Mesenchymal stem cell (in vitro differentiated cells and primary cell): ENCODE results near the gene IP6K3. TPM values are rescaled to one million over a fixed set of nuclear protein-coding genes. Genes with fewer than 3 reads are reported as not detected.
A peak's percentile ranks its signal among the peaks of the same experiment; 100 is the strongest.

Source experiments
- DNase-seq: peaks from one replicate; pipeline ENCODE4 v3.0.0-alpha.2; 2013
- H2AFZ ChIP-seq: one replicate; pipeline ENCODE4 v1.6.1; 2013; ENCODE audit warnings: low read depth, mild to moderate bottlenecking, control low read depth, inconsistent platforms, low read length, moderate library complexity
- H2AK5ac ChIP-seq: 2 replicates; pipeline ENCODE4 v1.6.1; 2013; ENCODE audit warnings: low read length, moderate library complexity, mild to moderate bottlenecking, inconsistent platforms; ENCODE audit not compliant: severe bottlenecking
- H2BK120ac ChIP-seq: one replicate; pipeline ENCODE4 v1.6.1; 2013; ENCODE audit warnings: low read depth, mild to moderate bottlenecking, inconsistent platforms, low read length, moderate library complexity
- H2BK12ac ChIP-seq, 2 experiments: one replicate each; pipeline ENCODE4 v1.6.1; 2013; ENCODE audit warnings: inconsistent platforms in 2 of 2, low read length in 2 of 2, mild to moderate bottlenecking in 2 of 2, moderate library complexity in 2 of 2, control low read depth in 1 of 2
- H2BK15ac ChIP-seq: one replicate; pipeline ENCODE4 v1.6.1; 2013; ENCODE audit warnings: mild to moderate bottlenecking, low read depth, inconsistent platforms; ENCODE audit not compliant: poor library complexity, severe bottlenecking
- H2BK5ac ChIP-seq: 2 replicates; pipeline ENCODE4 v1.6.1; 2013; ENCODE audit warnings: low read depth, mild to moderate bottlenecking, low read length, control low read depth, inconsistent platforms; ENCODE audit not compliant: poor library complexity, severe bottlenecking
- H3K14ac ChIP-seq, 2 experiments: one replicate each; pipeline ENCODE4 v1.6.1; 2013; ENCODE audit warnings: inconsistent platforms in 2 of 2, low read length in 2 of 2, control low read depth in 1 of 2, mild to moderate bottlenecking in 1 of 2, moderate library complexity in 1 of 2
- H3K18ac ChIP-seq, 2 experiments: one replicate each; pipeline ENCODE4 v1.6.1; 2013; ENCODE audit warnings: inconsistent platforms in 2 of 2, low read length in 2 of 2, control low read depth in 1 of 2, low read depth in 1 of 2, mild to moderate bottlenecking in 1 of 2
- H3K23ac ChIP-seq, 2 experiments: one replicate each; pipeline ENCODE4 v1.6.1; 2013; ENCODE audit warnings: inconsistent platforms in 2 of 2, low read length in 2 of 2, mild to moderate bottlenecking in 2 of 2, moderate library complexity in 2 of 2, control low read depth in 1 of 2
- H3K27ac ChIP-seq: 2 replicates; pipeline ENCODE4 v1.5.1; 2013; ENCODE audit warnings: mild to moderate bottlenecking, moderate library complexity, low read length, control low read depth, inconsistent platforms; ENCODE audit not compliant: poor library complexity, severe bottlenecking
- H3K27me3 ChIP-seq, 2 experiments: 2 replicates each; pipeline versions ENCODE4 v1.6.1 to v1.7.0; 2013; ENCODE audit warnings: low read length in 2 of 2, mild to moderate bottlenecking in 2 of 2, moderate library complexity in 2 of 2, control low read depth in 1 of 2, inconsistent platforms in 1 of 2; ENCODE audit not compliant: control insufficient read depth in 1 of 2, insufficient read depth in 1 of 2
- H3K36me3 ChIP-seq, 2 experiments: 2 replicates each; pipeline versions ENCODE4 v1.6.1 to v1.7.0; 2013; ENCODE audit warnings: low read length in 2 of 2, control low read depth in 1 of 2, inconsistent platforms in 1 of 2, low read depth in 1 of 2, mild to moderate bottlenecking in 1 of 2; ENCODE audit not compliant: insufficient read depth in 2 of 2, control insufficient read depth in 1 of 2
- H3K4ac ChIP-seq, 2 experiments: one replicate each; pipeline ENCODE4 v1.6.1; 2013; ENCODE audit warnings: inconsistent platforms in 2 of 2, low read length in 2 of 2, mild to moderate bottlenecking in 2 of 2, moderate library complexity in 2 of 2, control low read depth in 1 of 2, low read depth in 1 of 2
- H3K4me1 ChIP-seq: 2 replicates; pipeline ENCODE4 v1.6.1; 2013; ENCODE audit warnings: low read depth, low read length, control low read depth; ENCODE audit not compliant: control insufficient read depth, insufficient read depth
- H3K4me2 ChIP-seq: 2 replicates; pipeline ENCODE4 v1.6.1; 2013; ENCODE audit warnings: low read length, mild to moderate bottlenecking, inconsistent platforms; ENCODE audit not compliant: poor library complexity, severe bottlenecking
- H3K4me3 ChIP-seq, 2 experiments: 2 replicates each; pipeline versions ENCODE4 v1.5.1 to v1.7.0; 2013; ENCODE audit warnings: low read length in 2 of 2, mild to moderate bottlenecking in 2 of 2, control low read depth in 1 of 2, low read depth in 1 of 2; ENCODE audit not compliant: insufficient read depth in 1 of 2
- H3K79me1 ChIP-seq: replicated peaks from 2 replicates; pipeline ENCODE4 v1.6.1; 2013; ENCODE audit warnings: mild to moderate bottlenecking, control low read depth, low read length, inconsistent platforms; ENCODE audit not compliant: poor library complexity, severe bottlenecking
- H3K9ac ChIP-seq: 2 replicates; pipeline ENCODE4 v1.7.0; 2013; ENCODE audit warnings: mild to moderate bottlenecking, low read length, moderate library complexity
- H3K9me3 ChIP-seq: 2 replicates; pipeline ENCODE4 v1.7.0; 2013; ENCODE audit warnings: mild to moderate bottlenecking, low read length; ENCODE audit not compliant: control insufficient read depth
- H4K8ac ChIP-seq: one replicate; pipeline ENCODE4 v1.6.1; 2013; ENCODE audit warnings: inconsistent platforms, mild to moderate bottlenecking, low read length, moderate library complexity
- H4K91ac ChIP-seq: one replicate; pipeline ENCODE4 v1.6.1; 2013; ENCODE audit warnings: mild to moderate bottlenecking, low read length, inconsistent platforms
- WGBS: methylation state at CpG from one replicate; pipeline ENCODE4 v1.1.7; 2013; ENCODE audit warnings: mixed read lengths; 5-methylcytosine and 5-hydroxymethylcytosine counted together
- polyA plus RNA-seq, 2 experiments: library from polyadenylated mRNA; stranded (reverse); fragments of 200-250 nt; gene quantifications; one replicate each; pipeline ENCODE4 v1.2.3, GENCODE V29; 2013

Gene IP6K3, protein sequence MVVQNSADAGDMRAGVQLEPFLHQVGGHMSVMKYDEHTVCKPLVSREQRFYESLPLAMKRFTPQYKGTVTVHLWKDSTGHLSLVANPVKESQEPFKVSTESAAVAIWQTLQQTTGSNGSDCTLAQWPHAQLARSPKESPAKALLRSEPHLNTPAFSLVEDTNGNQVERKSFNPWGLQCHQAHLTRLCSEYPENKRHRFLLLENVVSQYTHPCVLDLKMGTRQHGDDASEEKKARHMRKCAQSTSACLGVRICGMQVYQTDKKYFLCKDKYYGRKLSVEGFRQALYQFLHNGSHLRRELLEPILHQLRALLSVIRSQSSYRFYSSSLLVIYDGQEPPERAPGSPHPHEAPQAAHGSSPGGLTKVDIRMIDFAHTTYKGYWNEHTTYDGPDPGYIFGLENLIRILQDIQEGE
- 6.7 TPM for polyA plus RNA-seq (2013, experiment 1 of 2)
- polyA plus RNA-seq (2013, experiment 2 of 2) = 6.5 TPM

DNA sequence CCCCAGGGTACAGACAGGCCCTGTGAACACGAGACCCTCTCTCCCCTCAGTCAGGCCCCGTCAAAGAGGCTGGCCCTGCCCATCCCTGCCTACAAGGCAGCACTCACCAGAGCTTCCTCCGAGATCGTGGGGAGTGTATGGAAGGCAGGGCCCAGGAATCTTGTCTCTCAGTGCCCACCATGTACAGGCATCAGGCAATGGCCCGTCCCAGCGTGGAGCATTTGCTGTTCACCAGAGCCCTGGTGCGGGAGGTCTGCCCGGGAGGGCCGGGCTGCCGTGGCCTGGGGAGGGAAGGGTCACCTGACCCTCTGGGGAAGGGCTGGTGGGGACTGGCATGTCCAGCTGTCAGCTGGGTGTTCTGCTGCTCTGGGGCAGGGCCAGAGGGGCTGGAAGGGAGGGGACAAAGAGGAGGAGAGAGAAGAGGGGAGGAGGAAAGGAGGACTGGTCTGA lies at the start of gene IP6K3:
Gene IP6K3, minus strand, starts transcription at position 255 of the 450 bp plus-strand sequence. CDS start 11,429 bp downstream, outside the sequence.
- H3K4me1 ChIP-seq = peaks cover 54% of the 10 kb centered on the region
- H3K23ac ChIP-seq = no peak within 1 kb of the TSS
- peaks cover 8% of the 10 kb centered on the region for H3K79me1 ChIP-seq
- WGBS = 16% methylated on average over 9 of the region's 10 CpGs
- H2BK12ac ChIP-seq = peak within 1 kb of the TSS; percentile 91 to 95
- peaks cover 0 to 8% of the 10 kb centered on the region in 2 experiments for H3K36me3 ChIP-seq
- H2BK15ac ChIP-seq = peak within 1 kb of the TSS; percentile 96
- peak within 1 kb of the TSS; percentile 98 for H4K8ac ChIP-seq
- H3K4me2 ChIP-seq = peak within 1 kb of the TSS; percentile 59
- peak within 1 kb of the TSS; percentile 81 to 99 for H3K18ac ChIP-seq
- H4K91ac ChIP-seq = peak within 1 kb of the TSS; percentile 99
- H3K9me3 ChIP-seq = no peaks in the 10 kb centered on the region
- H3K27me3 ChIP-seq = peaks cover 0 to 81% of the 10 kb centered on the region in 2 experiments
- peak within 1 kb of the TSS; percentile 80 to 89 for H3K4ac ChIP-seq
- peak within 1 kb of the TSS; percentile 91 for H2AK5ac ChIP-seq
- peak within 1 kb of the TSS in 1 of 2 experiments; percentile 97 for H3K14ac ChIP-seq
- no peak within 1 kb of the TSS for H3K9ac ChIP-seq
- DNase-seq = peak; percentile 55
- peak within 1 kb of the TSS; percentile 89 for H2BK5ac ChIP-seq
- H3K4me3 ChIP-seq = peak within 1 kb of the TSS in 1 of 2 experiments; percentile 40
- H2BK120ac ChIP-seq = peak within 1 kb of the TSS; percentile 86
- peak within 1 kb of the TSS; percentile 97 for H3K27ac ChIP-seq
- peak within 1 kb of the TSS; percentile 72 for H2AFZ ChIP-seq

DNA sequence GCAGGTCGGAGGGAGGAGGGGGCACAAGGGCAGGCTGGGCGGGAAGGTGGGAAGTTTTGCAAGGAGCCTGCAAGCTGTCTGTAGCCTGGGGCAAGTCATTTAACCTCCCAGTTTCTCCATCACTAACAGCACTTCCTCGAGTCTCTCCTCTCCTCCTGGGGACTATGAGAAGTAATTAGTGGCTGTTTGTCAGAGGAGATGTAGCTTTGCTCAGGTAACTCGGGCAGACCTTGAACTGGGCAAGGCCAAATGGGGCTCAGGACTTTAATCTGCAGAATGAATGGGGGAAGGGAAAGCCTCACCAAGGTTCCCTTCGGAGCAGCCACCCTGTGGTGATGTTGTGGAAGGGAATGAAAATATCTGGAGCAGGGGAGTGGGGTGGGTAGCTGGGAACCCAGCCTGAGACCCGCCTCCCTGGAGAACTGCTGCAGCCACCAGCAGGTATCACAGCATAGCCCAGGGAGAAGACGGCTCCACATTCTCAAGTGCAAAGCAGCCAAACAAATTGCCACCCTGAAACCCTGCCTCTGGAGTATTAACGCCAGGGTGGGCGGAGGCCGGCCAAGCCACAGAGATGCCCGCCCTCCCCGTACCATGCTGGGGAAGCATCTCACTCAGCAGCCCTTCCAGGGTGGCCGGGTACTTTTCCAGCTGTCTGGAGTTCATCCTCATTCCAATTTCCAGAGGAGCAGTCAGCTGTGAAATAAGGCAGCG lies 48.4 kb upstream of the IP6K3 start:
- Histone ChIP-seq H4K91ac (no peak overlapping the region), H3K4me3 (no peak overlapping the region), H2BK12ac (no peak overlapping the region), H3K23ac (no peak overlapping the region), H4K8ac (no peak overlapping the region), H2BK120ac (no peak overlapping the region), H2BK15ac (no peak overlapping the region), H3K27ac (no peak overlapping the region), H3K4ac (no peak overlapping the region), H3K36me3 (no peaks in the 10 kb centered on the region), H3K9ac (no peak overlapping the region), H3K27me3 (peaks cover 0 to 58% of the 10 kb centered on the region in 2 experiments), H2AFZ (no peak overlapping the region), H3K4me1 (peaks cover 26% of the 10 kb centered on the region), H3K18ac (no peak overlapping the region), H3K79me1 (peaks cover 12% of the 10 kb centered on the region), H3K4me2 (peak overlapping the region; percentile 25), H2BK5ac (no peak overlapping the region), H3K14ac (no peak overlapping the region), H3K9me3 (no peaks in the 10 kb centered on the region), H2AK5ac (peak overlapping the region; percentile 53)
- 61% methylated on average over 11 of the region's 14 CpGs for WGBS
- DNase-seq = no peak

DNA sequence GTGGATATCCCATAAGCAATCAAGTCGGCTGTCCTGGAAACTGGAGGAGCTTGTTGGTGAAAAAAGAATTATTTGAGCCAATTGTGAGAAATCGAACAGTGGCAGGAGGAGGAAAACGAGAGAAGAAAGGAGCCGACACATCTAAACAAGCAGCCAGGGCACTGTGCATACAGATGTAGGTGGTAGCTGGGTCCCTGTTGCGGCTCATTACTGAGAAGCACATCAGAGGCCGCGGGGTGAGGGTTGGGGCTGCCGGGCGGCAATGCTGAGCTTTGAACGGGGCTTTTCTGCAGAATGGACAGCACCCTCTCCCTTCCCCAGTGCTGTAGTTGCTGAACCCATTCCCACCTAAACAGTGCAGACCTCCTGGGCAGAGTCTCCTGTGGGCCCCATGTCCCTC lies 46.3 kb upstream of the IP6K3 start:
- Histone ChIP-seq H3K23ac (no peak overlapping the region), H2BK15ac (no peak overlapping the region), H3K36me3 (no peaks in the 10 kb centered on the region), H3K14ac (no peak overlapping the region), H2BK5ac (no peak overlapping the region), H3K27ac (no peak overlapping the region), H3K9ac (no peak overlapping the region), H2BK120ac (no peak overlapping the region), H3K4me2 (no peak overlapping the region), H4K91ac (no peak overlapping the region), H3K4me1 (peaks cover 26% of the 10 kb centered on the region), H2AFZ (no peak overlapping the region), H2AK5ac (peak overlapping the region; percentile 11), H3K9me3 (no peaks in the 10 kb centered on the region), H3K18ac (no peak overlapping the region), H3K79me1 (peaks cover 16% of the 10 kb centered on the region), H4K8ac (no peak overlapping the region), H3K27me3 (peaks cover 0 to 48% of the 10 kb centered on the region in 2 experiments), H3K4me3 (no peak overlapping the region), H2BK12ac (no peak overlapping the region), H3K4ac (no peak overlapping the region)
- 88% methylated on average over 10 of the region's 10 CpGs for WGBS
- no peak for DNase-seq

DNA sequence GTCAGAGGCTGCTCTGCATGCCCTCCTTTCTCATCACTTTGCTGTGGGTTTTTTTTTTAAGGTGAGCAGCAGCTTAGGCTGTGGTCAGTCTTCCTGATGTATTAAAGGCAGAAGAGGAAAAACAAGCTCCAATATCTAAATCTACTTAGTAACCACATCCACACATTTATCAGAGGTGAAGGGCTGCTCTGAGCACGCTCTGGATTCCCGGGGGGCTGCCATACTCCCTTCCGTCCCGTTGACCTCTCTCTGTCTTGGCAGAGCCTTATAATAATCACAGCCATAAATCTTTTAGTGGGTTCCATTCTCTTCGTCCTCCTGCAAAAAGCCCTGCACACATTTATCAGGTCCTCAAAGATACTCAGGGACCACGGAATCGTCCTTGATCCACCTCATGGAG lies 44.9 kb upstream of the IP6K3 start:
- 79% methylated on average over 7 of the region's 7 CpGs for WGBS
- Histone ChIP-seq H3K9me3 (no peaks in the 10 kb centered on the region), H3K27me3 (peaks cover 0 to 40% of the 10 kb centered on the region in 2 experiments), H3K4me2 (no peak overlapping the region), H3K4me1 (peaks cover 28% of the 10 kb centered on the region), H2BK120ac (no peak overlapping the region), H3K36me3 (no peaks in the 10 kb centered on the region), H3K4me3 (no peak overlapping the region), H4K91ac (no peak overlapping the region), H3K27ac (no peak overlapping the region), H3K9ac (no peak overlapping the region), H3K14ac (no peak overlapping the region), H3K79me1 (peaks cover 16% of the 10 kb centered on the region), H2BK5ac (no peak overlapping the region), H4K8ac (no peak overlapping the region), H2AK5ac (no peak overlapping the region), H3K4ac (no peak overlapping the region), H3K18ac (no peak overlapping the region), H2BK12ac (no peak overlapping the region), H2AFZ (no peak overlapping the region), H3K23ac (no peak overlapping the region), H2BK15ac (no peak overlapping the region)
- DNase-seq = no peak
